ENCODE results near the gene TMEM258. TPM values are rescaled to one million over a fixed set of nuclear protein-coding genes. Genes with fewer than 3 reads are reported as not detected.
A peak's percentile ranks its signal among the peaks of the same experiment; 100 is the strongest.

Gene TMEM258
- total RNA-seq (ENCODE audit: low replicate concordance) = 71.4 and 98.9 TPM in 2 replicates

DNA sequence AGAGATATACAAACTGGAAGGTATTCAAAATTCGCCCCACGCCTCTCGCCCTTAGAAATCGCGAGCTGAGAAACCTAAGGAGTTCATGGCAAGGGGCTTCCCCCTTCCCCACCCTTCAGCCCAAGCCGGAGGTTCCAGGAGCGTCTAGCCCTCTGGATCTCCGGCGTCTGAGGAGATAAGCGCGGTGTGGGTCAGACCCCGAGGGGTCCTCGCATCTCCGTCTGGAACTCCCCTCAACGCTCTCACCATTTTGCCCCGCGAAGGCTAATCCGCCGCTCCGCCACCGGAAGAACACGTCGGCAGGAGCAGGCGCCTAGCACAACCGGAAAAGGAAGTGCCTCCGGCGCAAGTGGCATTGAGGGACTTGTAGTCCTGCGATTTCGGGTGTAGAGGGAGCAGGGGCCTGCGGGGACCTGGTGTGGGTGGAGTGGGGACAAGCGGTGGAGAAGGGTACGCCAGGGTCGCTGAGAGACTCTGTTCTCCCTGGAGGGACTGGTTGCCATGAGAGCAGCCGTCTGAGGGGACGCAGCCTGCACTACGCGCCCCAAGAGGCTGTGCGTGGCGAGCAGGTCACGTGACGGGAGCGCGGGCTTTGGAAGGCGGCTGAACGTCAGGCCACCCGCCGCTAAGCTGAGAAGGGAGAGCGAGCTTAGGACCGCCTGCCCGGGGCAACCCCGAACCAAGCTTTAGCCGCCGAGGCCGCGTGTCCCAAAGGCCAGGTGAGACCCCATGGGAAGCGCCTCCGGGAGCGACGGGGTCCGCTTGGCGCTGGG lies at the start of gene TMEM258, which contains the start of gene FEN1:
Gene TMEM258, minus strand, starts transcription at position 290 of the 773 bp plus-strand sequence. Its CDS starts 41 bp downstream, at position 249.
Gene FEN1, plus strand, starts transcription at position 602 of the 773 bp plus-strand sequence. CDS start 2,451 bp downstream, outside the sequence.
- H3K36me3 ChIP-seq = no peaks in the 10 kb centered on the region
- H3K9me3 ChIP-seq (ENCODE audit: low read depth) = no peaks in the 10 kb centered on the region
- H3K4me1 ChIP-seq = peaks cover 19% of the 10 kb centered on the region
- peaks cover 30% of the 10 kb centered on the region for H4K20me1 ChIP-seq (ENCODE audit: low read depth)
- peak within 1 kb of the TSS; percentile 96 for H3K9ac ChIP-seq
- peaks cover 24% of the 10 kb centered on the region for H3K36me3 Mint-ChIP-seq
- H3K4me1 Mint-ChIP-seq = peaks cover 26% of the 10 kb centered on the region
- peak within 1 kb of the TSS; percentile 98 for H3K27ac ChIP-seq
- H3K27ac Mint-ChIP-seq = peak within 1 kb of the TSS; percentile 100
- H3K79me2 ChIP-seq (ENCODE audit: low read depth) = peaks cover 67% of the 10 kb centered on the region
- peaks cover 46% of the 10 kb centered on the region for H3F3A ChIP-seq (ENCODE audit: low read depth)
- no peaks in the 10 kb centered on the region for H3K9me3 Mint-ChIP-seq
- H3K27me3 ChIP-seq = no peaks in the 10 kb centered on the region
- peaks cover 5% of the 10 kb centered on the region for H3K27me3 Mint-ChIP-seq (ENCODE audit: insufficient read depth, low read depth)
- TF ChIP-seq, protein P1, sequence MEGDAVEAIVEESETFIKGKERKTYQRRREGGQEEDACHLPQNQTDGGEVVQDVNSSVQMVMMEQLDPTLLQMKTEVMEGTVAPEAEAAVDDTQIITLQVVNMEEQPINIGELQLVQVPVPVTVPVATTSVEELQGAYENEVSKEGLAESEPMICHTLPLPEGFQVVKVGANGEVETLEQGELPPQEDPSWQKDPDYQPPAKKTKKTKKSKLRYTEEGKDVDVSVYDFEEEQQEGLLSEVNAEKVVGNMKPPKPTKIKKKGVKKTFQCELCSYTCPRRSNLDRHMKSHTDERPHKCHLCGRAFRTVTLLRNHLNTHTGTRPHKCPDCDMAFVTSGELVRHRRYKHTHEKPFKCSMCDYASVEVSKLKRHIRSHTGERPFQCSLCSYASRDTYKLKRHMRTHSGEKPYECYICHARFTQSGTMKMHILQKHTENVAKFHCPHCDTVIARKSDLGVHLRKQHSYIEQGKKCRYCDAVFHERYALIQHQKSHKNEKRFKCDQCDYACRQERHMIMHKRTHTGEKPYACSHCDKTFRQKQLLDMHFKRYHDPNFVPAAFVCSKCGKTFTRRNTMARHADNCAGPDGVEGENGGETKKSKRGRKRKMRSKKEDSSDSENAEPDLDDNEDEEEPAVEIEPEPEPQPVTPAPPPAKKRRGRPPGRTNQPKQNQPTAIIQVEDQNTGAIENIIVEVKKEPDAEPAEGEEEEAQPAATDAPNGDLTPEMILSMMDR (IDR thresholded peaks at IDR 0.05) = no peak
- TF ChIP-seq EZH2phosphoT487 (IDR thresholded peaks at IDR 0.05) = no peak
- TF ChIP-seq EZH2 (IDR thresholded peaks at IDR 0.05) = no peak
- peak within 1 kb of the TSS; percentile 94 for H3K4me3 Mint-ChIP-seq
- H3K4me2 ChIP-seq = peak within 1 kb of the TSS; percentile 87
- peak within 1 kb of the TSS; percentile 95 for H2AFZ ChIP-seq (replicated peaks)
- peak within 1 kb of the TSS; percentile 82 for H3K4me3 ChIP-seq
- DNase-seq (ENCODE audit: low spot score) = peak; percentile 96

DNA sequence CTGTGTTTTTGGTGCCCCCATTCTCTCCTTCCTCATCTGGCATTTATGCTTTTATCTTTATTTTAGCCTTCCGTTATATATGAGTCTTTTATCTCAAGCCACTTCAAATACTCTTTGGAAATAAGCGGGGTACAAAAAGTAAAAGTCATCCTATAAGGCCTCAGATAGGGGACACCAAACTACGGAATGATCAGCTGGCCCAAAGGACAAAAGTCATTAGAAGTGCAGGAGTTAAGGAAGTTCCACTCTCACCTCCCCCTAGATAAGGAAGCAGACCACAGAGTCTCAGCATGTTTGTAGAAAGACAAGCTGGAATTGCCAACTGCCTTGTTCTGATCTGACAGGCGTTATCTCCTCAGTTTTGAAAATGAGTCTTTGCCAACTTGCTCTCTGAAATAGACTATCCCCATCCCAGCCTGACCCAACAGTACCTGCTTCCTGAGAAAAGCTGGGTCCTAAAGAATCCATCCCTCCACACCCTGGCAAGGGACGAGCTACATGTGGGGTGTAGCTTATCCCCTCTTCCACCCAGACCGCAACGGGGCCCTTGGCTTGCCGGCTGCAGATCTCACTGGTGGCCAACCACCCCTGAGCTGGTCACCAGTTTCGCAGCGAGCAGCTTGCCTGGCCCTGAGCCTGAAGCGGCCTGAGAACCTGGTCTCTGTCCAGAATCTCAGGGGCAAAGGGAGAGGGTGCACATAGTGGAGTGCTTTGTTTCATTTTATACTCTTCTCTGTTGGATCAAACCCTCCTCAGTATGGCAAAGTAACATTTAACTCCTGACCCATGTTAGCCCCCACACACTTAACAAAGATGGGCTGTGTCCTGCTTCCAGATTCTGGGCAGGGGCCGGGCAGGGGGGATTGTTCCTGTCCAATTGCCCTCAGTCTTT lies 49.5 kb upstream of the TMEM258 start:
- Mint-ChIP-seq H3K27me3 (ENCODE audit: insufficient read depth, low read depth) (peaks cover 4% of the 10 kb centered on the region), H3K4me3 (no peak overlapping the region), H3K27ac (no peak overlapping the region), H3K36me3 (peaks cover 47% of the 10 kb centered on the region), H3K9me3 (no peaks in the 10 kb centered on the region), H3K4me1 (no peaks in the 10 kb centered on the region)
- Histone ChIP-seq H2AFZ (replicated peaks) (no peak overlapping the region), H3K36me3 (peaks cover 19% of the 10 kb centered on the region), H3K79me2 (ENCODE audit: low read depth) (peaks cover 59% of the 10 kb centered on the region), H3K9me3 (ENCODE audit: low read depth) (no peaks in the 10 kb centered on the region), H3K27ac (no peak overlapping the region), H3K9ac (no peak overlapping the region), H3K4me2 (no peak overlapping the region), H3F3A (ENCODE audit: low read depth) (peaks cover 15% of the 10 kb centered on the region), H3K27me3 (no peaks in the 10 kb centered on the region), H3K4me1 (no peaks in the 10 kb centered on the region), H4K20me1 (ENCODE audit: low read depth) (peaks cover 52% of the 10 kb centered on the region), H3K4me3 (no peak overlapping the region)
- no peak for TF ChIP-seq EZH2phosphoT487 (IDR thresholded peaks at IDR 0.05)
- TF ChIP-seq, protein P1 (IDR thresholded peaks at IDR 0.05) = no peak
- no peak for TF ChIP-seq EZH2 (IDR thresholded peaks at IDR 0.05)
- DNase-seq (ENCODE audit: low spot score) = no peak

DNA sequence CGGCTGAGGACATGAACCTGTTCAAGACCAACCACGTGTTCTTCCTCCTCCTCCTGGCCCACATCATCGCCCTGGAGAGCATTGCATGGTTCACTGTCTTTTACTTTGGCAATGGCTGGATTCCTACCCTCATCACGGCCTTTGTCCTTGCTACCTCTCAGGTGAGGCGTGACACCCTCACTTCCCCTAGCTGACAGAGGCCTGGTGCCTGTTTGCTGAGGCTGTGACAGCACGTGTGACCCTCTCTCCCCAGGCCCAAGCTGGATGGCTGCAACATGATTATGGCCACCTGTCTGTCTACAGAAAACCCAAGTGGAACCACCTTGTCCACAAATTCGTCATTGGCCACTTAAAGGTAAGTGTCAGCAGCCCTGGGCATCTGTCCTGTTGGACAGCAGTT lies 48.0 kb upstream of the TMEM258 start:
- H2AFZ ChIP-seq (replicated peaks) = no peak overlapping the region
- H3K4me3 Mint-ChIP-seq = no peak overlapping the region

More for the DNA sequence above, 48.0 kb upstream of the TMEM258 start:
- Histone ChIP-seq H3K4me2 (no peak overlapping the region), H3K79me2 (ENCODE audit: low read depth) (peaks cover 74% of the 10 kb centered on the region), H3K27me3 (no peaks in the 10 kb centered on the region), H3K9me3 (ENCODE audit: low read depth) (no peaks in the 10 kb centered on the region), H3F3A (ENCODE audit: low read depth) (peaks cover 15% of the 10 kb centered on the region), H3K36me3 (peaks cover 19% of the 10 kb centered on the region), H3K27ac (no peak overlapping the region), H3K9ac (no peak overlapping the region), H3K4me3 (no peak overlapping the region), H4K20me1 (ENCODE audit: low read depth) (peaks cover 67% of the 10 kb centered on the region), H3K4me1 (no peaks in the 10 kb centered on the region)
- Mint-ChIP-seq H3K36me3 (peaks cover 46% of the 10 kb centered on the region), H3K27ac (no peak overlapping the region), H3K4me1 (peaks cover 5% of the 10 kb centered on the region), H3K27me3 (ENCODE audit: insufficient read depth, low read depth) (peaks cover 2% of the 10 kb centered on the region), H3K9me3 (no peaks in the 10 kb centered on the region)
- no peak for TF ChIP-seq EZH2 (IDR thresholded peaks at IDR 0.05)
- no peak for TF ChIP-seq EZH2phosphoT487 (IDR thresholded peaks at IDR 0.05)
- TF ChIP-seq, protein P1 (IDR thresholded peaks at IDR 0.05) = no peak
- DNase-seq (ENCODE audit: low spot score) = no peak

All from neural progenitor cell (in vitro differentiated cells).